Heart right ventricle (tissue), 16 donors: Measurements from ENCODE around the gene POLDIP3. TPM values are rescaled to one million over a fixed set of nuclear protein-coding genes. Genes with fewer than 3 reads are reported as not detected.

Experiments
- ATAC-seq, 8 donors: fragments of 200-7000 bp; cut with Tn5 transposase; one replicate each; pipeline ENCODE4 v1.9.1; 2020; ENCODE audit warnings: mild to moderate bottlenecking in 8 of 8, moderate library complexity in 8 of 8, moderate number of reproducible peaks in 1 of 8
- DNase-seq, 2 donors: peaks; one replicate each; pipeline ENCODE4 v3.0.0-alpha.2; 2020
- H3K27ac ChIP-seq, 10 donors: fragments of 200-600 bp; sonication (generic) in 2 of 10; one replicate each; pipeline versions ENCODE4 v1.5.0 to v1.8.0; 2020 to 2022; ENCODE audit warnings: mild to moderate bottlenecking in 3 of 10
- H3K27me3 ChIP-seq, 7 donors: fragments of 200-600 bp; one replicate each; pipeline ENCODE4 v1.8.0; 2021 to 2022; ENCODE audit warnings: mild to moderate bottlenecking in 2 of 7
- H3K36me3 ChIP-seq, 9 donors: fragments of 200-600 bp; sonication (generic) in 1 of 9; one replicate each; pipeline versions ENCODE4 v1.5.0 to v1.8.0; 2020 to 2022; ENCODE audit warnings: mild to moderate bottlenecking in 2 of 9
- H3K4me1 ChIP-seq, 9 donors: fragments of 200-600 bp; sonication (generic) in 1 of 9; one replicate each; pipeline versions ENCODE4 v1.5.0 to v1.8.0; 2020 to 2022; ENCODE audit warnings: mild to moderate bottlenecking in 4 of 9
- H3K4me3 ChIP-seq, 10 donors: fragments of 200-600 bp; sonication (generic) in 2 of 10; one replicate each; pipeline versions ENCODE4 v1.5.0 to v1.8.0; 2020 to 2022; ENCODE audit warnings: mild to moderate bottlenecking in 7 of 10, moderate library complexity in 2 of 10
- H3K9me3 ChIP-seq, 11 donors: fragments of 200-600 bp in 10 of 11; sonication (generic) in 2 of 11; one replicate each; pipeline versions ENCODE4 v1.5.0 to v1.8.0; 2013 to 2022; ENCODE audit warnings: mild to moderate bottlenecking in 2 of 11, control low read depth in 1 of 11, moderate library complexity in 1 of 11
- CTCF ChIP-seq, 9 donors: fragments of 200-600 bp; sonication (generic) in 2 of 9; IDR thresholded peaks; one replicate each; pipeline versions ENCODE4 v1.5.0 to v1.8.0; 2021 to 2022; ENCODE audit warnings: antibody characterized with exemption in 9 of 9, mild to moderate bottlenecking in 5 of 9, moderate library complexity in 1 of 9
- WGBS, 2 donors: extraction: QIAGEN DNeasy Blood & Tissue Kit; methylation state at CpG; one replicate each; pipeline ENCODE4 v1.1.7; 2013; ENCODE audit warnings: inconsistent platforms in 1 of 2; 5-methylcytosine and 5-hydroxymethylcytosine counted together
- intact Hi-C, 10 donors: fragments of 100-400 bp; cut with DNase I; formaldehyde crosslinking; loops; one replicate each; pipeline versions ENCODE4 v1.11.1 to v1.14.2; 2022
- polyA plus RNA-seq, 2 donors: library from polyadenylated mRNA; stranded (reverse); fragments of 200-250 nt; gene quantifications; one replicate each; pipeline ENCODE4 v1.2.3, GENCODE V29; 2013
- total RNA-seq, 10 donors: library from RNA; stranded (reverse); fragmentation: NEBNext Ultra II Directional in 3 of 10; extraction: Animal tissue kit (Norgen Biotek cat#: 25700) in 3 of 10; gene quantifications; one replicate each; pipeline versions ENCODE4 v1.2.1 to v1.2.4, GENCODE V29; 2021 to 2023
- donor health status: Arrhythmogenic right ventricular cardiomyopathy.
- donor health status: ischemic (EF 13 %, LVEDD 7.1; RV severe dilation, severe dysfunction).
- donor health status: healthy with polysubstance abuse.
- donor health status: DM: no; HTN: yes; CAD: no.
- donor health status: DM: no; HTN: no; CAD: no.
- donor health status: ischemic (EF 25% LVEDD 6.9; RV normal size, moderate dysfunction).
- donor health status: ischemic (EF 25% LVEDD 5.7; RV mildly dilated, moderate dysfunction).
- donor health status: healthy.
- donor health status: DM: yes; HTN: yes; CAD: no.
- donor health status: Ischemic cardiomyopathy.
- donor health status: ischemic (EF 35%, LVEDD 5.7; RV mildly dilated, moderate dysfunction).
- donor health status: nonischemic (EF 11% LVEDD 7.7; RV severe dilation, severe dysfunction).
- donor health status: DM: yes; HTN: yes; CAD: no.
- donor health status: PGD.
- donor health status: ischemic (EF 29% LVEDD 5.4; RV normal size, mild dysfunction).
- donor health status: nonischemic (EF 23%, LVEDD 6.1; RV moderate dilation, normal function).

POLDIP3 gene
- total and polyA plus RNA-seq, 12 donors, result 11.9 to 42.6 (median 32.5) TPM

DNA sequence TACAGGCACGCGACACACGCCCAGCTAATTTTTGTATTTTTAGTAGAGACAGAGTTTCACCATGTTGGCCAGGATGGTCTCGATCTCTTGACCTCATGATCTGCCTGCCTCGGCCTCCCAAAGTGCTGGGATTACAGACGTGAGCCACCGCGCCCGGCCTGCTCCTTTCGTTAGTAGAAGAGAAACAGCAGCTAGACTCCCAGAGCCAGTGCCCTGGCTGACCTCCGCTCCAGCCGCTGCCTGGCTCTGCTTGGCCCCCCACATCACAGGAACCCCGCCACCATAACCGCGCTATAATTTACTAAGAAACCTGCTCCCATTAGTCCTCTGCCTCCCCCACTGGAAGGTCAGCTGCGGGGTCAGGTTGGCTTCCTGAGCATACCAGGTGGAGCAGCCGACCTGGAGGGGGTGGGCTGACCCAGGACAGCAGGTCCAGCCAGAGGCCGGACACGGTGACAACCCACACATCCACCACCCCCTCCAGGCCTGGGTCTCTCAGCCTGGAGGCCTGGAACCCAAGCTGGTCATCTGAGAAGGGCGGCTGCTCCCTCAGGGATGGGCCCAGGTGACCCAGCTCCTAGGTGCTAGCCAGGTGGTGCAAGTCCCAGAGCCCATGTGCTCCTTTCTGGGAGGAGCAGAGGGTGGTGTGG is 7.5 kb upstream of the POLDIP3 start:
- intact Hi-C loops, result loop anchor here in 4 of 10 donors (5.0 to 10.0 kb wide), 4 partner anchors 190 to 200 kb away; no protein-coding TSS in a partner anchor
- WGBS, 2 donors, result 90 to 91% methylated on average over 20 of the region's 20 CpGs
- Histone ChIP-seq H3K9me3 (no peaks in the 10 kb centered on the region), H3K27ac (peak overlapping the region in 4 of 10 donors; percentile 6 to 44 (median 38)), H3K36me3 (peaks cover 4 to 76% (median 46%) of the 10 kb centered on the region in 9 donors), H3K4me3 (no peak overlapping the region), H3K4me1 (peaks cover 5 to 39% (median 23%) of the 10 kb centered on the region in 9 donors), H3K27me3 (no peaks in the 10 kb centered on the region)
- DNase-seq (no peak), ATAC-seq (no peak)
- no peak for TF ChIP-seq CTCF (IDR thresholded peaks at IDR 0.05)

- ATAC-seq (peak; percentile 45 to 74 (median 70)), DNase-seq (peak; percentile 69 to 78)
- H3K27ac ChIP-seq, result peak overlapping the region in 5 of 10 donors; percentile 3 to 44 (median 35)
- peaks cover 0 to 69% (median 40%) of the 10 kb centered on the region in 9 donors for H3K36me3 ChIP-seq
- 42 to 51% methylated on average over 11 of the region's 11 CpGs for WGBS, 2 donors
- H3K4me3 ChIP-seq, result no peak overlapping the region
- H3K4me1 ChIP-seq, result peaks cover 5 to 45% (median 23%) of the 10 kb centered on the region in 9 donors
- H3K27me3 ChIP-seq, result no peaks in the 10 kb centered on the region
- peak; percentile 81 to 96 (median 92) for TF ChIP-seq CTCF (IDR thresholded peaks at IDR 0.05)
- intact Hi-C loops, result loop anchor here in 5 of 10 donors (2.0 to 10.0 kb wide), 6 partner anchors 21 to 201 kb away; no protein-coding TSS in a partner anchor
- H3K9me3 ChIP-seq, result no peaks in the 10 kb centered on the region
These were observed 6.9 kb upstream of the POLDIP3 start for GRCh38 chr22:42621505-42622002.

GRCh38 chr22:42620084-42620483 is 5.4 kb upstream of the POLDIP3 start:
- Histone ChIP-seq H3K36me3 (peaks cover 0 to 55% (median 27%) of the 10 kb centered on the region in 9 donors), H3K4me1 (peaks cover 5 to 59% (median 29%) of the 10 kb centered on the region in 9 donors), H3K9me3 (no peaks in the 10 kb centered on the region), H3K4me3 (no peak overlapping the region), H3K27me3 (no peaks in the 10 kb centered on the region), H3K27ac (no peak overlapping the region)
- 91 to 98% methylated on average over 4 of the region's 4 CpGs for WGBS, 2 donors
- intact Hi-C loops, result loop anchor here in 5 of 10 donors (2.0 to 10.0 kb wide), 6 partner anchors 23 to 202 kb away; no protein-coding TSS in a partner anchor
- ATAC-seq (no peak), DNase-seq (no peak)
- no peak for TF ChIP-seq CTCF (IDR thresholded peaks at IDR 0.05)

- Histone ChIP-seq H3K36me3 (peaks cover 0 to 49% (median 22%) of the 10 kb centered on the region in 9 donors), H3K27ac (peak overlapping the region in 1 of 10 donors; percentile 5), H3K4me3 (no peak overlapping the region), H3K27me3 (no peaks in the 10 kb centered on the region), H3K9me3 (no peaks in the 10 kb centered on the region), H3K4me1 (peaks cover 5 to 54% (median 26%) of the 10 kb centered on the region in 9 donors)
- no peak for DNase-seq
- intact Hi-C loops, result loop anchor here in 6 of 10 donors (2.0 to 10.0 kb wide), 7 partner anchors 23 to 203 kb away; partner anchors contain the start of gene RRP7A (in 1 of the 6)
- 91 to 92% methylated on average over 29 to 35 of the region's 35 CpGs for WGBS, 2 donors
- TF ChIP-seq CTCF (IDR thresholded peaks at IDR 0.05), result no peak
- ATAC-seq, result no peak
These were observed 4.8 kb upstream of the POLDIP3 start for GRCh38 chr22:42619261-42620063.
